GM21529 (cell line): Measurements from ENCODE around the gene DPP6.

Experiments
- ATAC-seq: cut with Tn5 transposase; IDR thresholded peaks from one replicate; pipeline ENCODE4 v1.9.1; 2021; ENCODE audit not compliant: unreplicated experiment

The DPP6 gene

GRCh38 chr7:154332811-154333580, 280.8 kb downstream of the DPP6 start:
- no peak for ATAC-seq

- ATAC-seq = no peak
Measured at GRCh38 chr7:154336295-154336694, 284.1 kb downstream of the DPP6 start.

DNA sequence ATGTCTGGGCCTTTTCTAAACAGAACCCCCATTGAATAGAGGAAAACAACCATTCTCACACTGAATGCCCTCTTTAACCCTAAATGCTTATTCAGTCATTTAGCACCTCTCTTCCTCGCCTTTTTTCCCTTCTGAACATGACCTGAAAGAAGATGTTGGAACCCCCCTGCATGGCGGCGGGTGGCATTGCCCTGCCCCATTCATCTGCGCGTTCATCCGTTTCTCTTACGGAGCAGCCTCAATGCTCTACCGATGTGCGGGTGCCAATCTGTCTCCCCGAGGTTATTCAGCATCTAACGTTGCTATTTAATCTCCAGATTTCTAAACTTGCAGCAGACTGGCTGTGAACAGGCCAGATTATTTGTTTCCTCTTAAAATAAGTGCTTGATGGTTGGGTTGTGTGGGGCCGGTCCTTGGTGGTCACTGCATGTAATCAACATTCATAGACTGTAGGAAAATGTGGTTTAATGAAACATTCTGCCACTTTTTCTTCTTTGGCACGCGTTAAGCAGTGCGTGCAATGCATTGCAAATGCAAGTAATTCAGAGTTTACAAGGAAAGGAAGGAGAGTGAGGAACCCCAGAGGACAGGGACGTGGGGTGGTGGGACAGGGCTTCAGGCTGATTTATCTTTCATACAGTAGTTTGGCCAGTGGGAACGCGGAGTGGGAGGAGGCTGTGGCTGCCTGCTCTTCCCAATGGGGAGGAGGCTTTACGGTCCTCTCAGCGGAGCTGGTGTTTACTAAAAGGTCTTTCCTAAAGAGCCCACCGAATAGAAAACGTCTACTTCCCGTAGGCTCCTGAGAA, 286.7 kb downstream of the DPP6 start:
- no peak for ATAC-seq

GRCh38 chr7:154342971-154343633, 290.9 kb downstream of the DPP6 start:
- ATAC-seq = no peak

DNA sequence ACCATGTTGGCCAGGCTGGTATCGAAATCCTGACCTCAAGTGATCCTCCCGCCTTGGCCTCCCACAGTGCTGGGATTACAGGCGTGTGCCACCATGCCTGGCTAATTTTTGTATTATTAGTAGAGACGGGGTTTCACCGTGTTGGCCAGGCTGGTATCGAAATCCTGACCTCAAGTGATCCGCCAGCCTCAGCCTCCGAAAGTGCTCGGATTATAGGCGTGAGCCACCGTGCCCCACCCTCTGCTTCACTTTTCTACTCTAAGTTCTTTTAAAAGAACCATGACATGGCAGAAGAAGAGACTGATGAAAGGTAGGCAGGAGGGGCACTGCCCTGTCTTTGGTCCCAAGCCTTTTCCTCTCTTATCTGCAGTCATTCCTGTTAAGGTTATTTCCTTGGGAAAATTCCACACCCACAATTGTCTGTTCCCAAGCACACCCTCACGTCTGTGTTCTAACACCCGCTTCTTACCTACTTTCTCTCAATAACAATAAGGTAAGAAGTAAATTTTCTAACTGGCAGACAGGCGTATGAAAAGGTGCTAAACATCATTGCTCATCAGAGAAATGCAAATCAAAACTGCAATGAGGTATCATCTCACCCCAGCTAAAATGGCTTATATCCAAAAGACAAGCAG, 291.7 kb downstream of the DPP6 start:
- no peak for ATAC-seq

DNA sequence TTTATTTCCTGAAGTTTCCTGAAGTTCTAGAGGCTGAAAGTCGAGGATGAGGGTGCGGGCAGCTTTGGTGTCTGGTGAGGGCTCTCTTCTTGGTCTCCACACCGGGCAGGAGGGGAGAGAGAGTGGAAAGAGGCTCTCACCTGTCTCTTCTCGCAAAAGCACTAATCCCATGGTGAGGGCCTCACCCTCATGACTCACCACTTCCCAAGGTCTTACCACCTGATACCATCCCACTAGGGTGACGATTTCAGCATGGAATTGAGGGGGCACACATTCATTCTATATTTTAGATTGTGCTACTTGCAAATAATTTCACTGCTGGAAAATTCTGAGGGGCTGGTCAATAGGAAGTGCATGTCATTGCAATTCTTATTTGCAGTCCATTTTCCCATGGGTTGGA, 292.9 kb downstream of the DPP6 start:
- no peak for ATAC-seq

GRCh38 chr7:154347700-154348266, 295.6 kb downstream of the DPP6 start:
- ATAC-seq = no peak

GRCh38 chr7:154350892-154351291, 298.7 kb downstream of the DPP6 start:
- no peak for ATAC-seq

GRCh38 chr7:154353355-154353767, 301.2 kb downstream of the DPP6 start:
- no peak for ATAC-seq

DNA sequence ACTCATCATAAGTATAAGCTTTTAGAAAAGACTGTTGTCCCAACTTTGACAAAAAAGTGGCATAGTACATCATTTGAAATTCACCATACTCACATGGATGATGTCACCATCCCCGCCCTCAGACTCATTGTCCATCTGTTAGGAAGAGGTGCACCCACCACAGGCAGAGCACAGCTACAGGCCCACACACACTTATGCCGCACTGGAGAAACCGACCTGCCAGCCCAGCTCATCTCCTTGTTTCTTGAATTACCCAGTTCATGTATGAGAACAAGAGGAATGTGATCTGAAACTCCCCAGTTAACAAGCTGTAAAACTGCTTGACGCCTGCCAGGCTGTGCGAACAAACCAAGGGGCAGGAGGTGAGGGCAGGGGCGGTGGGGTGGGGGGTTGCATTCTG, 312.0 kb downstream of the DPP6 start:
- ATAC-seq = no peak

- no peak for ATAC-seq
Measured at GRCh38 chr7:154371424-154371823, 319.2 kb downstream of the DPP6 start.

DNA sequence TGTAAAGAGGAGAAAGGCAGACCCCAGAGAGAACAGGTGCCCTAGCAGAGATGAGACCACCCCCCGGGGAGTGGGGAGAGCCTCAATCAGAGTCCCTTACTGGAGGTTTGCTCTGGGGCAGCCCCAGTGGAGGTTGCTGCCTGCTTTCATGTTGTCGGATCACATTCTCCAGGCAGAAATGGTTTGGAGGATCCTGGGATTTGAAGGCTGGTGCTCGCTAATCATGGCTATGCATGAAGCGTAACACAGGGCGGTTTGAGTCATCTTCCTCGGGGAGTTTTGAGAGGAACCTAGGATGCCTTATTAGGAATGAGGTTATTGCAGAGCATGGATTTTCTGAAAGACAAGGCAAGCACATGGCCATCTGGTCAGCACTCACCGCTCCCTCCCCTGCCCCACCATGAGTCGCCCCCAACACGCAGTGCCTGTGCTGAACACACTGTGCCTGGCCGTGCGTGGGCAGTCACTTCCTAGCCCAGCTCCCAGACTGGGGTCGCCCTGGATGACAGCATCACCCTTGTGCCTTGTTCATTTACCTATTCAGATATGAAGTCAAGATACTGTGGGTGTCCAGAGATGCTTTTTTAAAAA, 319.9 kb downstream of the DPP6 start:
- ATAC-seq = no peak

DNA sequence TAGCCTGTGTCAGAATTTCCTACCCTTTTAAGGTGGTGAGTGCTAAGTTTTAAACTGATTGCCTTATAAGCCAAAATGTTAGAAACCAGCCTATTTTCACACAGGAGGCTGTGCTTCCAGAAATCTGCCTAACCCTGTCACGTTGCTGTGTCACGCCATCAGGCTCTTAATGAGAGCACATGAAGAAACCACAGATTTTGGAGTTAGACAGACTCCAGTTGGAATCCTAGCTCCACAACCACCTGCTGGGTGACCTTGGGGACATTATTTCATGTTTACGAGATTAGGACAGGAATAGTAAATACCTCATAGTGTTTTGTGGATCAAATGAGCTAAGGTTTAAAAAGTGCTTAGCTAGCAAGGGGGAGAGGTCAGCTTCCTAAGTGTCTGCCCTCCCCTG, 321.8 kb downstream of the DPP6 start:
- ATAC-seq = no peak

GRCh38 chr7:154375956-154376355, 323.8 kb downstream of the DPP6 start:
- no peak for ATAC-seq

GRCh38 chr7:154380771-154381170, 328.6 kb downstream of the DPP6 start:
- ATAC-seq = no peak

- no peak for ATAC-seq
Measured at GRCh38 chr7:154383045-154383444, 330.8 kb downstream of the DPP6 start.

DNA sequence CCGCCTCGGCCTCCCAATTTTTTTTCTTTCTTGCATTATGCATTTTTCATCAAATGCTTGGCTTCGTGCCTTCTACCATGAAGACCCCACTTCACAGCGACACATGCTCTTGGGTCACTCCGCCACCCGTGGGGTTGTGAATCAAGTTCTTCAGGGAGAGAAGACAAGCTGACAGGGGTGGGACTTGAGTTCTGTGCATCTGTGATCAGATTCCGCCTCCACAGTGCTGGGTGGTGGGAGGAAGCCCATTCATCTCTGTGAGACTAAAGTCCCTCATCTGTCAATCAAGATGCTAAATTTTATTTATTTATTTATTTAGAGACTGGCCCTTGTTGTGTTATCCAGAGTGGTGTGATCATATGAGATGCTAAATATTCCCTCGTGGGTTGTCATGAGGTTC, 333.0 kb downstream of the DPP6 start:
- ATAC-seq = no peak

DNA sequence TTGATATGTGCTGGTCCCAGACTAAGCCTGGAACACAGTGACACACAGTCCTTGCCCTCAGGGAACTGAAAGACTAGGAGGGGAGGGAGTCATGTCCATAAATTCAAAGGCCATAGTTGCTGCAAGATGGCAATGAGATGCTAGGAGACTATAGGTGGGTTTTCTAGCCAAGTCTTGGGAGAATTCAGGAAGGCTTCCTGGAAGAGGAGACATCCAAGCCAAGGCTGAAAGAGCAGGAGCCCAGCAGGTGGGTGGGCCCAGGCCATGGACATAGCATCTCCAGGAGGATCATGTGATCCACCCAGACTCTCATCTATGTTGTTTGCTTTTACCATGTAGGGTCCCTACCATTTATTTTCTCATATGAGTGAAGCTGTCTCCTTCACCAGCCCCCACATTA, 335.1 kb downstream of the DPP6 start:
- no peak for ATAC-seq

DNA sequence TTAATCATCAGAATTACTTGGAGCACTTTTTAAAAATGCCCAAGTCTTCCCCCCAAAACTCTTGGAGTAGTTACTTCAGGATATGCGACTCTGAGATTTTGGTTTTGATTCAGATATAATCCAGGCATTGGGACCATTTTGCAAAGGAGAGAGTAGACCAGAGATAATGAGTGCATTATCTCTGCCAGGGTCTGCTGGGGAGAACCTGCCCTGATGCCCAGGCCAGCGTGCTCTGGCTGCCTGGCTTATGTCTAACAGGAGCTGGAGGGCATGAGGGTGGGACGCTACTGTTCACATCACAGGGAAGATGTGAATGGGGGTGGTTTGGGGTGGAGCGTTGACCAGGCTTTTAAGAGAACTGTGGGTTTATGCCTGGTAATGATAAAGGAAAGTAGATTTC, 336.2 kb downstream of the DPP6 start:
- no peak for ATAC-seq

GRCh38 chr7:154388999-154389398, 336.8 kb downstream of the DPP6 start:
- ATAC-seq = no peak

GRCh38 chr7:154390961-154391360, 338.8 kb downstream of the DPP6 start:
- ATAC-seq = no peak
